H7 (cell line): ENCODE measurements around the gene IGSF1. TPM values are rescaled to one million over a fixed set of nuclear protein-coding genes. Genes with fewer than 3 reads are reported as not detected.
A peak's percentile ranks its signal among the peaks of the same experiment; 100 is the strongest.

Experiments
- DNase-seq: peaks from one replicate; pipeline ENCODE4 v3.0.0; 2012
- H3K27me3 ChIP-seq: 2 replicates; pipeline ENCODE4 v1.6.0; 2011; ENCODE audit warnings: mild to moderate bottlenecking, low read length; ENCODE audit not compliant: control insufficient read depth, insufficient read depth
- H3K36me3 ChIP-seq: replicated peaks from 2 replicates; pipeline ENCODE4 v1.5.1; 2011; ENCODE audit warnings: low read length; ENCODE audit not compliant: control insufficient read depth, insufficient read depth
- H3K4me3 ChIP-seq: 2 replicates; pipeline ENCODE4 v1.5.1; 2011; ENCODE audit warnings: low read depth, mild to moderate bottlenecking, control low read depth, low read length, moderate library complexity; ENCODE audit not compliant: insufficient read depth
- total RNA-seq: library from RNA; depleted of rRNA; stranded (reverse); fragments of >200 nt; shearing (Covaris generic); gene quantifications from 2 replicates; pipeline ENCODE4 v1.2.3, GENCODE V29; 2014; rRNA removed

IGSF1 gene
- total RNA-seq = 13.4 and 17.8 TPM in 2 replicates

GRCh38 chrX:131288738-131289511 is at the start of gene IGSF1:
TSS of gene IGSF1 (minus strand) at chrX:131289306. CDS start at chrX:131286674, 2,632 bp downstream.
- peak; percentile 90 for DNase-seq
- no peaks in the 10 kb centered on the region for H3K27me3 ChIP-seq
- H3K4me3 ChIP-seq = peak within 1 kb of the TSS; percentile 65

GRCh38 chrX:131332331-131332730 is 43.2 kb upstream of the IGSF1 start:
- no peak for DNase-seq
- Histone ChIP-seq H3K4me3 (no peak overlapping the region), H3K27me3 (no peaks in the 10 kb centered on the region), H3K36me3 (no peaks in the 10 kb centered on the region)

More at GRCh38 chrX:131288738-131289511, at the start of gene IGSF1:
- H3K36me3 ChIP-seq = no peaks in the 10 kb centered on the region; the same call in 1 of the 2 replicates

GRCh38 chrX:131331152-131331551 is 42.0 kb upstream of the IGSF1 start:
- Histone ChIP-seq H3K36me3 (no peaks in the 10 kb centered on the region), H3K27me3 (no peaks in the 10 kb centered on the region), H3K4me3 (no peak overlapping the region; the same call in 1 of the 2 replicates)
- peak; percentile 44 for DNase-seq

GRCh38 chrX:131330735-131331134 is 41.6 kb upstream of the IGSF1 start:
- DNase-seq = no peak
- Histone ChIP-seq H3K36me3 (no peaks in the 10 kb centered on the region; the same call in 1 of the 2 replicates), H3K4me3 (no peak overlapping the region), H3K27me3 (no peaks in the 10 kb centered on the region)

GRCh38 chrX:131322651-131323050 is 33.5 kb upstream of the IGSF1 start:
- Histone ChIP-seq H3K4me3 (no peak overlapping the region), H3K27me3 (no peaks in the 10 kb centered on the region), H3K36me3 (no peaks in the 10 kb centered on the region; the same call in 1 of the 2 replicates)
- DNase-seq = no peak

GRCh38 chrX:131317326-131317725 is 28.2 kb upstream of the IGSF1 start:
- Histone ChIP-seq H3K4me3 (no peak overlapping the region), H3K36me3 (no peaks in the 10 kb centered on the region), H3K27me3 (no peaks in the 10 kb centered on the region)
- DNase-seq = no peak

GRCh38 chrX:131316260-131316659 is 27.2 kb upstream of the IGSF1 start:
- Histone ChIP-seq H3K36me3 (no peaks in the 10 kb centered on the region), H3K4me3 (no peak overlapping the region), H3K27me3 (no peaks in the 10 kb centered on the region)
- no peak for DNase-seq

GRCh38 chrX:131308980-131309379 is 19.9 kb upstream of the IGSF1 start:
- no peak overlapping the region for H3K4me3 ChIP-seq
- no peak for DNase-seq
- no peaks in the 10 kb centered on the region for H3K27me3 ChIP-seq
- no peaks in the 10 kb centered on the region for H3K36me3 ChIP-seq

- no peak for DNase-seq
- no peaks in the 10 kb centered on the region for H3K27me3 ChIP-seq
- no peak overlapping the region for H3K4me3 ChIP-seq
- H3K36me3 ChIP-seq = no peaks in the 10 kb centered on the region
Observed at GRCh38 chrX:131306601-131307000, 17.5 kb upstream of the IGSF1 start.

GRCh38 chrX:131305926-131306325 is 16.8 kb upstream of the IGSF1 start:
- Histone ChIP-seq H3K36me3 (no peaks in the 10 kb centered on the region), H3K4me3 (no peak overlapping the region), H3K27me3 (no peaks in the 10 kb centered on the region)
- no peak for DNase-seq

- DNase-seq = no peak
- H3K4me3 ChIP-seq = no peak overlapping the region
- H3K36me3 ChIP-seq = no peaks in the 10 kb centered on the region
- H3K27me3 ChIP-seq = no peaks in the 10 kb centered on the region
Observed at GRCh38 chrX:131302701-131303100, 13.6 kb upstream of the IGSF1 start.

GRCh38 chrX:131301155-131301554 is 12.0 kb upstream of the IGSF1 start:
- DNase-seq = no peak
- no peaks in the 10 kb centered on the region for H3K36me3 ChIP-seq
- no peak overlapping the region for H3K4me3 ChIP-seq
- H3K27me3 ChIP-seq = no peaks in the 10 kb centered on the region

- Histone ChIP-seq H3K4me3 (no peak overlapping the region), H3K36me3 (no peaks in the 10 kb centered on the region), H3K27me3 (no peaks in the 10 kb centered on the region)
- no peak for DNase-seq
Observed at GRCh38 chrX:131298846-131299245, 9.7 kb upstream of the IGSF1 start.

- H3K36me3 ChIP-seq = no peaks in the 10 kb centered on the region
- DNase-seq = no peak
- H3K4me3 ChIP-seq = no peak overlapping the region
- no peaks in the 10 kb centered on the region for H3K27me3 ChIP-seq
Observed at GRCh38 chrX:131298036-131298435, 8.9 kb upstream of the IGSF1 start.

- peak overlapping the region; percentile 16 for H3K4me3 ChIP-seq
- DNase-seq = no peak
- H3K36me3 ChIP-seq = no peaks in the 10 kb centered on the region
- H3K27me3 ChIP-seq = no peaks in the 10 kb centered on the region
Observed at GRCh38 chrX:131289527-131289926, 421 bp upstream of the IGSF1 start.
